HL-60/S4 (cell line): ENCODE measurements around the gene SPATA46.

Source experiments
- in situ Hi-C: fragments of 300-500 bp; cut with MboI; formaldehyde crosslinking; loops from 2 replicates; pipeline ENCODE4 v1.14.3; 2022; ENCODE audit warnings: low sequenced_read_pairs

SPATA46 gene

DNA sequence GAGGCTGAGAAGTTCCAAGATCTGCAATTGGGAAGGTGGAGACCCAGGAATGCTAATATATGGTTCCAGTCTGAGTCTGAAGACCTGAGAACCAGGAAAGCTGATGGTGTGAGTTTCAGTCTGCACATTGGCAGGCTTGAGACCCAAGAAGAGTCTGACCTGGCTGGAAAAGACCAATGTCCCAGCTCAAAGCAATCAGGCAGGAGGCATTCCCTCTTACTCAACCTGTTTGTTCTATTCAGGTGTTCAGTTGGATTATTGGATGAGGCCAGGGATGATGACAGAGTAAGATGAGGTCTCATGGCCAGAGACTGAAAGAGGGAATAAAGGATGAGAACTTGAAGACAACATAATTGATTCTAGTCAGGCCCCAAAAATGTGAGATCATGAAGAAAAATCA lies 50.1 kb downstream of the SPATA46 start:
- in situ Hi-C loops = no loop called here

DNA sequence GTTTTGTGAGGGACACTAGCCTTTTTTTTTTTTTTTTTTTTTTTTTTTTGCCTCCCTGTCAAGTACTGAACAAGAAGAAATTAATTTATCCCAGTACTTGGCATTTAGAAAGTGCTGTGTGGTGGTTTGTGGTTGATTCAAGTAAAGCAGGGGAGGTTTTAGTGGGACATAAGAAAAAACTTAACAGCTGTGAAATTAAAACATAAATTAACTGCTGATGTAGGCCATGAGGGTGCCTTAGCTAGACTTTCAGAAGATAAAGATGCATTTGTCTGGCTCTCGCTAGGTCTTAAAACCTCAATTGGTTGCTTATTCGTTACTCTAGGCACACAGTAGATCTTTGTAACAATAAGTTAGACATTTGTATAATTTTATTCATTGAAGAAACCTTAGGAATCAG lies 52.3 kb downstream of the SPATA46 start:
- in situ Hi-C loops = no loop called here
